Epithelial cell of proximal tubule (primary cell): Measurements from ENCODE around the gene FXYD7. TPM values are rescaled to one million over a fixed set of nuclear protein-coding genes. Genes with fewer than 3 reads are reported as not detected.

Experiments used
- DNase-seq: peaks from one replicate; pipeline ENCODE4 v3.0.0-alpha.2; 2011; ENCODE audit warnings: low read depth
- H3K4me3 ChIP-seq: 2 replicates; pipeline ENCODE4 v1.5.1; 2011; ENCODE audit warnings: low read depth, mild to moderate bottlenecking, low read length
- CTCF ChIP-seq: conservative IDR thresholded peaks from 2 replicates; pipeline ENCODE4 v1.5.1; 2012; ENCODE audit warnings: low read depth, mild to moderate bottlenecking, low read length
- total RNA-seq: library from RNA; depleted of rRNA; stranded (reverse); fragments of >200 nt; gene quantifications from 2 replicates; pipeline ENCODE4 v1.2.3, GENCODE V29; 2015

FXYD7 gene
- total RNA-seq, 1 donor from 2014 or later: not detected

- DNase-seq: no peak
- H3K4me3 ChIP-seq: no peak overlapping the region
Measured at GRCh38 chr19:35117799-35118198, 25.3 kb upstream of the FXYD7 start.

GRCh38 chr19:35118268-35119020, 24.6 kb upstream of the FXYD7 start:
- no peak overlapping the region for H3K4me3 ChIP-seq
- TF ChIP-seq CTCF: no peak
- no peak for DNase-seq

More at GRCh38 chr19:35117799-35118198, 25.3 kb upstream of the FXYD7 start:
- no peak for TF ChIP-seq CTCF

- TF ChIP-seq CTCF: no peak
- H3K4me3 ChIP-seq: no peak overlapping the region
- DNase-seq: no peak
Measured at GRCh38 chr19:35119091-35119490, 24.0 kb upstream of the FXYD7 start.

- no peak for TF ChIP-seq CTCF
- DNase-seq: no peak
- H3K4me3 ChIP-seq: no peak overlapping the region
Measured at GRCh38 chr19:35119578-35120155, 23.4 kb upstream of the FXYD7 start.

GRCh38 chr19:35120492-35120891, 22.6 kb upstream of the FXYD7 start:
- no peak for DNase-seq
- H3K4me3 ChIP-seq: no peak overlapping the region
- no peak for TF ChIP-seq CTCF

- no peak for TF ChIP-seq CTCF
- no peak for DNase-seq
- no peak overlapping the region for H3K4me3 ChIP-seq
Measured at GRCh38 chr19:35120898-35121297, 22.2 kb upstream of the FXYD7 start.
